A673 (cell line): ENCODE results near the gene ZFP90. TPM values are rescaled to one million over a fixed set of nuclear protein-coding genes. Genes with fewer than 3 reads are reported as not detected.

ENCODE experiments used
- BruUV-seq: library from RNA; stranded (reverse); fragments of 400-500 nt; replicated peaks from 2 replicates; lab custom pipeline; 2021; lab: Mats Ljungman, UMichigan
- CTCF ChIA-PET: fragments of 300-600 bp; sonication (Branson Sonifier 250); formaldehyde crosslinking; loops from one replicate; lab custom pipeline; 2022; ENCODE audit warnings: antibody characterized with exemption; lab: Charles Lee
- POLR2A ChIA-PET: fragments of 300-600 bp; sonication (Branson Sonifier 250); formaldehyde crosslinking; loops from one replicate; lab custom pipeline; 2022; ENCODE audit warnings: antibody characterized with exemption; ENCODE audit not compliant: low non-redundant PET; lab: Charles Lee
- DNase-seq: peaks from one replicate; pipeline ENCODE4 v3.0.0-alpha.2; 2015; ENCODE audit warnings: low spot score
- H3K27ac ChIP-seq: fragments of 200-600 bp; sonication (generic); 2 replicates; pipeline ENCODE4 v1.5.1; 2016; ENCODE audit warnings: mixed run types, low read depth, mild to moderate bottlenecking, mixed read lengths, antibody characterized with exemption, low read length; ENCODE audit not compliant: poor library complexity, severe bottlenecking
- H3K27me3 ChIP-seq: fragments of 200-600 bp; sonication (generic); replicated peaks from 2 replicates; pipeline ENCODE4 v1.6.1; 2017; ENCODE audit warnings: mixed run types, low read depth, mild to moderate bottlenecking, mixed read lengths, antibody characterized with exemption, low read length; ENCODE audit not compliant: insufficient read depth, poor library complexity
- H3K36me3 ChIP-seq: fragments of 200-600 bp; sonication (generic); 2 replicates; pipeline ENCODE4 v1.6.1; 2016; ENCODE audit warnings: mixed run types, mild to moderate bottlenecking, mixed read lengths, antibody characterized with exemption, low read length; ENCODE audit not compliant: insufficient read depth, poor library complexity, severe bottlenecking
- H3K4me1 ChIP-seq: fragments of 200-600 bp; sonication (generic); 2 replicates; pipeline ENCODE4 v1.6.1; 2017; ENCODE audit warnings: mixed run types, mild to moderate bottlenecking, mixed read lengths, antibody characterized with exemption, low read length; ENCODE audit not compliant: insufficient read depth, poor library complexity, severe bottlenecking
- H3K4me3 ChIP-seq: fragments of 200-600 bp; sonication (generic); 2 replicates; pipeline ENCODE4 v1.5.1; 2016; ENCODE audit warnings: low read depth, mixed run types, mild to moderate bottlenecking, mixed read lengths, low read length; ENCODE audit not compliant: poor library complexity, severe bottlenecking
- H3K9me3 ChIP-seq: fragments of 200-600 bp; sonication (generic); 2 replicates; pipeline ENCODE4 v1.6.1; 2016; ENCODE audit warnings: mixed run types, low read depth, mild to moderate bottlenecking, mixed read lengths, antibody characterized with exemption, low read length; ENCODE audit not compliant: poor library complexity, severe bottlenecking
- EZH2 ChIP-seq: fragments of 200-600 bp; sonication (generic); IDR thresholded peaks from 2 replicates; pipeline ENCODE4 v1.6.1; 2017; ENCODE audit warnings: borderline replicate concordance, low read depth, mild to moderate bottlenecking, mixed read lengths, antibody characterized with exemption, low read length; ENCODE audit not compliant: poor library complexity, severe bottlenecking
- intact Hi-C: fragments of 100-400 bp; cut with micrococcal nuclease; formaldehyde crosslinking; loops from one replicate; pipeline ENCODE4 v1.10.0; 2022; ENCODE audit not compliant: unreplicated experiment
- total RNA-seq: library from RNA; stranded (reverse); gene quantifications from 2 replicates; pipeline ENCODE4 v1.2.3, GENCODE V29; 2021
- TF ChIP-seq, protein P1 (sequence below): fragments of 300-800, 200-600 bp; sonication (generic); conservative IDR thresholded peaks from 2 replicates; pipeline ENCODE4 v1.5.1; 2017; ENCODE audit warnings: low read depth, mild to moderate bottlenecking, antibody characterized with exemption, low read length, moderate library complexity, mixed read lengths

The ZFP90 gene
- total RNA-seq, 1 experiment from 2014 or later, result 17.5 TPM

GRCh38 chr16:68596266-68596665, 57.2 kb downstream of the ZFP90 start:
- no peak overlapping the region for H3K4me3 ChIP-seq
- TF ChIP-seq, protein P1, sequence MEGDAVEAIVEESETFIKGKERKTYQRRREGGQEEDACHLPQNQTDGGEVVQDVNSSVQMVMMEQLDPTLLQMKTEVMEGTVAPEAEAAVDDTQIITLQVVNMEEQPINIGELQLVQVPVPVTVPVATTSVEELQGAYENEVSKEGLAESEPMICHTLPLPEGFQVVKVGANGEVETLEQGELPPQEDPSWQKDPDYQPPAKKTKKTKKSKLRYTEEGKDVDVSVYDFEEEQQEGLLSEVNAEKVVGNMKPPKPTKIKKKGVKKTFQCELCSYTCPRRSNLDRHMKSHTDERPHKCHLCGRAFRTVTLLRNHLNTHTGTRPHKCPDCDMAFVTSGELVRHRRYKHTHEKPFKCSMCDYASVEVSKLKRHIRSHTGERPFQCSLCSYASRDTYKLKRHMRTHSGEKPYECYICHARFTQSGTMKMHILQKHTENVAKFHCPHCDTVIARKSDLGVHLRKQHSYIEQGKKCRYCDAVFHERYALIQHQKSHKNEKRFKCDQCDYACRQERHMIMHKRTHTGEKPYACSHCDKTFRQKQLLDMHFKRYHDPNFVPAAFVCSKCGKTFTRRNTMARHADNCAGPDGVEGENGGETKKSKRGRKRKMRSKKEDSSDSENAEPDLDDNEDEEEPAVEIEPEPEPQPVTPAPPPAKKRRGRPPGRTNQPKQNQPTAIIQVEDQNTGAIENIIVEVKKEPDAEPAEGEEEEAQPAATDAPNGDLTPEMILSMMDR, result no peak
- TF ChIP-seq EZH2, result no peak
- no TSS peak for BruUV-seq
- H3K27me3 ChIP-seq, result no peaks in the 10 kb centered on the region
- ChIA-PET POLR2A (interaction anchor here (0.5 kb wide), 1 partner anchor 20 kb away, joined by 5 read pairs; no protein-coding TSS in a partner anchor), CTCF (no interaction called here)
- no peaks in the 10 kb centered on the region for H3K4me1 ChIP-seq
- intact Hi-C loops, result no loop called here
- H3K36me3 ChIP-seq, result no peaks in the 10 kb centered on the region
- DNase-seq, result no peak
- no peaks in the 10 kb centered on the region for H3K9me3 ChIP-seq
- H3K27ac ChIP-seq, result no peak overlapping the region

DNA sequence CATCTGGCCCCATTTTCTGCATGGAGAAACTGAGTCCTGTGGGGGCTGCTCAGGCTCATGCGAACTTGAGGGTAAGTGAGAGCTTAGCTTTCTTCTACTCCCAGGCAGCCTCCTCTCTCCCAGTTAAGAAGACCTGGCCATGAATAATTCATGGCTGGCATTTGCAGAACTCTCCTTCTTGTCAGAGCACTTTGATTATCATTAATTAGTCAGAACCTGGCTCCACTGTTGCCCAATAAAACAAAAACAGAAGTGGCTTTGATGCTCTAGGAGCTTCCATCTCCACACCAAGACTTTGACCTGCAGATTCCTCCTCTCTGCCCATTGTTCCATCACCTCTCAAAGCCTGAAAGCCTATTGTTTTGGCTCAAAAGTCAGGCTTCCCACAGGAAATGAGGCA, 60.5 kb downstream of the ZFP90 start:
- H3K27ac ChIP-seq, result no peak overlapping the region
- no TSS peak for BruUV-seq
- CTCF ChIA-PET, result no interaction called here
- POLR2A ChIA-PET, result no interaction called here
- H3K4me3 ChIP-seq, result no peak overlapping the region
- H3K36me3 ChIP-seq, result no peaks in the 10 kb centered on the region
- H3K27me3 ChIP-seq, result no peaks in the 10 kb centered on the region
- DNase-seq, result no peak
- no peak for TF ChIP-seq EZH2
- TF ChIP-seq, protein P1, result no peak
- intact Hi-C loops, result no loop called here
- H3K4me1 ChIP-seq, result no peaks in the 10 kb centered on the region
- no peaks in the 10 kb centered on the region for H3K9me3 ChIP-seq

DNA sequence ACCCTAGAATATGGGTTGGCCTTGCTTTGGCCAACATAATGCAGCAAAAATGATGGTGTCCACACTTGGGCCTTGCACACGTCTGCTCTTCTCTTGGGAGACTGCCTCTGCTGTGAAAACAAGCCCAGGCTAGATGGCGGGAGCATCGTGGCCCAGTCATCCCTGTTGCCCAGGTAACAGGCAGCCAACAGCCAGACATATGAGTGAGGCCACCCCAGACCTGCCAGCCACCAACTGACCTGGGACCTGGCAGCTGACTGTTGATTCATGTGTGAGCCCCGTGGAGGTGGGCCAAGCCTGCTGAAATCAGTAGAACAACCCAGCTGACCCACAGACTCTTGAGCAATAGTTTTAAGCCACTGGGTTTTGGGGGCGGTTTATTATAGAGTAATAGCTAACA, 66.7 kb downstream of the ZFP90 start:
- POLR2A ChIA-PET, result no interaction called here
- H3K9me3 ChIP-seq, result no peaks in the 10 kb centered on the region
- CTCF ChIA-PET, result no interaction called here
- no peak for TF ChIP-seq EZH2
- TF ChIP-seq, protein P1, result no peak
- intact Hi-C loops, result no loop called here
- no peak overlapping the region for H3K27ac ChIP-seq
- no peaks in the 10 kb centered on the region for H3K4me1 ChIP-seq
- no TSS peak for BruUV-seq
- DNase-seq, result no peak
- no peaks in the 10 kb centered on the region for H3K36me3 ChIP-seq
- H3K4me3 ChIP-seq, result no peak overlapping the region
- no peaks in the 10 kb centered on the region for H3K27me3 ChIP-seq
